Suprapubic skin (tissue), 4 donors: ENCODE measurements around the gene PPIF. TPM values are rescaled to one million over a fixed set of nuclear protein-coding genes. Genes with fewer than 3 reads are reported as not detected.

Source experiments
- DNase-seq, 2 donors: peaks; one replicate each; pipeline ENCODE4 v3.0.0-alpha.2; 2019; ENCODE audit warnings: low spot score in 2 of 2
- H3K27ac ChIP-seq: fragments of 200-600 bp; sonication (generic); one replicate; pipeline ENCODE4 v1.5.1; 2019
- H3K27me3 ChIP-seq: fragments of 200-600 bp; sonication (generic); one replicate; pipeline ENCODE4 v1.5.1; 2019
- H3K36me3 ChIP-seq: fragments of 200-600 bp; sonication (generic); one replicate; pipeline ENCODE4 v1.5.1; 2019
- H3K4me1 ChIP-seq: fragments of 200-600 bp; sonication (generic); one replicate; pipeline ENCODE4 v1.5.1; 2019
- H3K4me3 ChIP-seq: fragments of 200-600 bp; sonication (generic); one replicate; pipeline ENCODE4 v1.5.1; 2019; ENCODE audit warnings: mild to moderate bottlenecking
- H3K9me3 ChIP-seq: fragments of 200-600 bp; sonication (generic); one replicate; pipeline ENCODE4 v1.5.1; 2019
- CTCF ChIP-seq, 2 donors: fragments of 200-600 bp in 1 of 2; fragments of 450-650 bp in 1 of 2; sonication (generic) in 1 of 2; IDR thresholded peaks; one replicate each; pipeline ENCODE4 v1.5.1; 2016 to 2019; ENCODE audit warnings: antibody characterized with exemption in 2 of 2, mild to moderate bottlenecking in 1 of 2, moderate library complexity in 1 of 2
- EP300 ChIP-seq: sonication (generic); formaldehyde crosslinking; IDR thresholded peaks from one replicate; pipeline ENCODE4 v1.6.1; 2017; ENCODE audit warnings: antibody characterized with exemption
- POLR2A ChIP-seq, 2 donors: fragments of 450-650 bp; IDR thresholded peaks; one replicate each; pipeline ENCODE4 v1.6.1; 2017; ENCODE audit warnings: antibody characterized with exemption in 2 of 2, mild to moderate bottlenecking in 2 of 2, moderate library complexity in 2 of 2
- POLR2AphosphoS5 ChIP-seq, 3 donors: sonication (generic); formaldehyde crosslinking; IDR thresholded peaks; one replicate each; pipeline ENCODE4 v1.6.1; 2017; ENCODE audit warnings: antibody characterized with exemption in 3 of 3
- WGBS: methylation state at CpG from one replicate; pipeline ENCODE4 v1.1.5; 2018; 5-methylcytosine and 5-hydroxymethylcytosine counted together
- total RNA-seq, 4 donors: library from RNA; depleted of rRNA; stranded (reverse); fragments of >200 nt; gene quantifications; one replicate each; pipeline ENCODE4 v1.1.0, GENCODE V29; 2016

Gene PPIF
- total RNA-seq, 4 donors from 2014 or later = 41.0 to 92.8 (median 71.1) TPM

DNA sequence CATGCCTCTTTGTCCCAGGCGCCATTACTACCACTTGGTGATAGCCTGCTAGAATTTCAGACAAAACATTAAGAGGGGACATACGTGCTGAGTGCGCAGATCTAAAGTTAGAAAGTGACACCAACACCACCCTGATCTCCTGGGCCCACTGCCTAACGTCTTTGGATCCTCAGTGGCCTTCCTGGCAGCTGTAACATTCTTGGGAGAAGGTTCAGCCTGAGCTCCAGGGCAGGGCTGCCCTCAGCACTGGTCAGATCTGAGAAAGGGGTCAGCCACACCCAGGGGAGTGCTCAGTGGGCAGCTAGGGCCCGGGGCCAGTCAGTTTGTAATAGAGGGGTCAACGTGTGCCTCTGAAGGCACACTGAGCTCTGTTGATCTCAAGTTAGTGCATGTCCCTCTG, 49.8 kb downstream of the PPIF start:
- peak overlapping the region; percentile 82 for H3K27ac ChIP-seq
- 79% methylated on average over 5 of the region's 6 CpGs for WGBS
- peaks cover 63% of the 10 kb centered on the region for H3K4me1 ChIP-seq

GRCh38 chr10:79397575-79398303, 50.5 kb downstream of the PPIF start:
- Histone ChIP-seq H3K27ac (peak overlapping the region; percentile 82), H3K4me1 (peaks cover 64% of the 10 kb centered on the region), H3K9me3 (no peaks in the 10 kb centered on the region), H3K4me3 (no peak overlapping the region), H3K36me3 (peaks cover 4% of the 10 kb centered on the region), H3K27me3 (no peaks in the 10 kb centered on the region)
- DNase-seq = no peak
- no peak for TF ChIP-seq CTCF (IDR thresholded peaks at IDR 0.05)
- peak in 1 of 3 donors; percentile 50 for TF ChIP-seq POLR2AphosphoS5 (IDR thresholded peaks at IDR 0.05)
- WGBS = 71% methylated on average over 13 of the region's 17 CpGs

More for the DNA sequence above, 49.8 kb downstream of the PPIF start:
- Histone ChIP-seq H3K27me3 (no peaks in the 10 kb centered on the region), H3K36me3 (peaks cover 4% of the 10 kb centered on the region), H3K9me3 (no peaks in the 10 kb centered on the region), H3K4me3 (no peak overlapping the region)
- TF ChIP-seq POLR2AphosphoS5 (IDR thresholded peaks at IDR 0.05) (no peak), POLR2A (IDR thresholded peaks at IDR 0.05) (no peak), CTCF (IDR thresholded peaks at IDR 0.05) (no peak), EP300 (no peak)
- DNase-seq = no peak

DNA sequence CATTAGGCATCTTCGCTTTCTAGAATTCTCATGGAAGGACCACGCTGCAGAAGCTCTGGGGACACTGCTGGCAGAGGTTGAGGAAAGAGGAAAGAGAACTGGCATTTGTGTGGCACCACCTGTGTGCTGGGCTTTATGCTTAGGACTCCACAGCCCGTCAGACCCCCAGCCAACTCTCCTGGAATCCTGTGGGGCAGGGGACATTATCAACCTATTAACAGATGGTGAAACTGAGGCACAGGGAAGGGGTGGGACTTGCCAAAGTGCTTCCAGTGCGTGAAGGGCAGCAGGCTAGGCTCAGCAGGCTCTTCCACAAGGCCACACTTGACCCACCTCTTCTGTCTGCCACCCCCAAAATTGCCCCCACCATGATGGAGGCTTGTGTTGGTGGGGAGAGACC, 51.4 kb downstream of the PPIF start:
- H3K4me3 ChIP-seq = no peak overlapping the region
- H3K36me3 ChIP-seq = peaks cover 4% of the 10 kb centered on the region
- no peak for DNase-seq
- H3K27ac ChIP-seq = peak overlapping the region; percentile 82
- peaks cover 73% of the 10 kb centered on the region for H3K4me1 ChIP-seq
- H3K9me3 ChIP-seq = no peaks in the 10 kb centered on the region
- TF ChIP-seq POLR2AphosphoS5 (IDR thresholded peaks at IDR 0.05) = no peak
- no peaks in the 10 kb centered on the region for H3K27me3 ChIP-seq
- WGBS = 89% methylated on average over 4 of the region's 4 CpGs

DNA sequence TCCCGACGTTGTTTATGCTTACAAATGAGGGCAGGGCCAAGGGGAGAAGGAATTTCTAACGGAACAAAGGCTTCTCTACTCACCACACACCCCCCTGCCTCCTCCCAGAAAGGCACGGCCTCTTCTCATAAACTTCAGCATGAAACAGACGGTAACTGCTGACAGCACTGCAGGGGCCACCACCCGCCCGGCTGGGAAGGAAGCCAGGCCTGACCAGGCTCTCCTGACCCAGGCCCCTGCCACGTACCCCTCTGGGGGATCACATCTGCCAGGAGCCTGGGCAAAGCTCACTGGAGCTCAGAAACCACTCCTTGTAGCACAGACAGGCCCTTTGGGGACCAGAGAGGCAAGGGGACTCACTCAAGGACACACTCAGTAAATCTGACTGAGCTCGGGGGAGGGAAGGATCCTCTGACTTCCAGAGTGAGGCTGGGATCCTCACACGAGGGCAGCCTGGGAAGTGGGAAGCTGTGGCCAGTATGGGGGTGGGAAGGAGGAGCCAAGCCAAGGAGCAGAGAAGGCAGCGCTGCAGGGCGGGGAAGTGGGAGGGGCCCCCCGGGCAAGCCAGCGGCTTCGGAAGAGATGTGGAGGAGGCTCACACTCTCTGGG, 52.1 kb downstream of the PPIF start:
- Histone ChIP-seq H3K27ac (peak overlapping the region; percentile 82), H3K9me3 (no peaks in the 10 kb centered on the region), H3K27me3 (no peaks in the 10 kb centered on the region), H3K4me1 (peaks cover 80% of the 10 kb centered on the region), H3K4me3 (peak overlapping the region; percentile 2), H3K36me3 (no peaks in the 10 kb centered on the region)
- DNase-seq = peak; percentile 91
- peak in 1 of 2 donors; percentile 5 for TF ChIP-seq POLR2A (IDR thresholded peaks at IDR 0.05)
- peak in 1 of 3 donors; percentile 71 for TF ChIP-seq POLR2AphosphoS5 (IDR thresholded peaks at IDR 0.05)
- no peak for TF ChIP-seq CTCF (IDR thresholded peaks at IDR 0.05)
- 17% methylated on average over 15 of the region's 15 CpGs for WGBS

GRCh38 chr10:79400146-79401004, 53.1 kb downstream of the PPIF start:
- Histone ChIP-seq H3K27me3 (no peaks in the 10 kb centered on the region), H3K4me3 (no peak overlapping the region), H3K9me3 (no peaks in the 10 kb centered on the region), H3K4me1 (peaks cover 90% of the 10 kb centered on the region), H3K27ac (peak overlapping the region; percentile 88), H3K36me3 (no peaks in the 10 kb centered on the region)
- no peak for DNase-seq
- TF ChIP-seq POLR2A (IDR thresholded peaks at IDR 0.05) (no peak), POLR2AphosphoS5 (IDR thresholded peaks at IDR 0.05) (no peak), EP300 (no peak), CTCF (IDR thresholded peaks at IDR 0.05) (peak; percentile 5 to 58)
- 60% methylated on average over 9 of the region's 11 CpGs for WGBS
